Inferior parietal cortex (tissue), 1 donor: Measurements from ENCODE around the gene LY6G6C.

Experiments used
- DNase-seq: peaks from one replicate; pipeline ENCODE4 v3.0.0-alpha.2; 2016; ENCODE audit errors: extremely low spot score

The LY6G6C gene

GRCh38 chr6:31721351-31722020 is at the start of gene LY6G6C:
Gene LY6G6C (minus strand): TSS chr6:31721746. CDS start chr6:31721679, 67 bp downstream.
- no peak for DNase-seq

GRCh38 chr6:31770860-31771259 is 49.3 kb upstream of the LY6G6C start:
- no peak for DNase-seq

GRCh38 chr6:31769684-31770371 is 48.3 kb upstream of the LY6G6C start:
- peak; percentile 53 for DNase-seq

GRCh38 chr6:31768363-31769257 is 47.1 kb upstream of the LY6G6C start:
- DNase-seq = no peak

GRCh38 chr6:31767096-31767645 is 45.6 kb upstream of the LY6G6C start:
- DNase-seq = no peak

GRCh38 chr6:31765910-31766794 is 44.6 kb upstream of the LY6G6C start:
- DNase-seq = no peak

- DNase-seq = no peak
Observed at GRCh38 chr6:31765559-31765909, 44.0 kb upstream of the LY6G6C start.

GRCh38 chr6:31764198-31764597 is 42.7 kb upstream of the LY6G6C start:
- DNase-seq = no peak

- DNase-seq = no peak
Observed at GRCh38 chr6:31763619-31763940, 42.0 kb upstream of the LY6G6C start.

GRCh38 chr6:31762878-31763618 is 41.5 kb upstream of the LY6G6C start:
- DNase-seq = no peak

GRCh38 chr6:31762356-31762755 is 40.8 kb upstream of the LY6G6C start, which contains the start of gene SAPCD1:
Gene SAPCD1 (plus strand): TSS chr6:31762656. CDS start chr6:31763055, 399 bp downstream.
- no peak for DNase-seq

- DNase-seq = no peak
Observed at GRCh38 chr6:31761343-31761742, 39.8 kb upstream of the LY6G6C start.

GRCh38 chr6:31760790-31761189 is 39.2 kb upstream of the LY6G6C start:
- DNase-seq = no peak

GRCh38 chr6:31758281-31758680 is 36.7 kb upstream of the LY6G6C start:
- no peak for DNase-seq

GRCh38 chr6:31752739-31753319 is 31.3 kb upstream of the LY6G6C start:
- DNase-seq = no peak

- DNase-seq = no peak
Observed at GRCh38 chr6:31750411-31751022, 29.0 kb upstream of the LY6G6C start.

GRCh38 chr6:31749301-31750036 is 27.9 kb upstream of the LY6G6C start:
- no peak for DNase-seq

- no peak for DNase-seq
Observed at GRCh38 chr6:31744422-31744821, 22.9 kb upstream of the LY6G6C start.

GRCh38 chr6:31742894-31743293 is 21.3 kb upstream of the LY6G6C start:
- DNase-seq = no peak
